Fibroblast of skin of right biceps (primary cell): Measurements from ENCODE around the gene FGD5.

Source experiments
- DNase-seq: peaks from one replicate; pipeline ENCODE4 v3.0.0-alpha.2; 2013

The FGD5 gene

DNA sequence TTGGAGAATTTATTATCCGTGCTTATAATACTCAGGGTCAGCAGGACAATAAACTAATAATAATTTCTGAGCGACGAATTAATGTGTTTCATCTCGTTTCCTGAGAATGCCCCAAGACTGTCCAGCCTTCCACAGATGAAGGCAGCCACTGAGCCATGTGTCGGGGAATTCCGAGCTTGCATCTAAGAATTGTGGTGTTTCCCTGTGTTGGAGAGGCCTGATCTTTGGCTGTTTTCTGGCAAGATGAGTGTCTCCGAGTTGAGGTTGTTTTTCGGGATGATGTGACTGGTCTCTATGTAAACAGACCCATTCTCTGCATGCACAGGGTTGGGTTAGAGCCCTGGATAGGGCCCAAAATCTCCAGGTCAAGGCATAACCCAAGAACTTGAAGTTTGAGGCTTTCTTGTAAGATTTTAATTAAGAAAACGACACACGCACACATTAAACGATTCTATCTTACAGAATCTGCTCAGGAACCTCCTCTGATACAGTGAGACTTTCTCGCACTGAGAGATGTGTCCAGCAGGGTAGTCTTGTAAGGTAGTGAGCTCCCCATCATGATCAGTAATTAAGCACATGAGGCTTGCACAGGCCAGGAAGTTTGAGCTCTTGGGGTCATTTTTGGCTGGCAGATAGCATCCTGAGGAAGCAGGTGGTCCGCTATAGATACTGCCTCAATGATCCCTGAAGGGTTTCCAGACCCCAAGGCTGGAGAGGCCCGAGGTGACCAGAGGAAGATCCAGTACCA, 14.4 kb downstream of the FGD5 start:
- DNase-seq = no peak

DNA sequence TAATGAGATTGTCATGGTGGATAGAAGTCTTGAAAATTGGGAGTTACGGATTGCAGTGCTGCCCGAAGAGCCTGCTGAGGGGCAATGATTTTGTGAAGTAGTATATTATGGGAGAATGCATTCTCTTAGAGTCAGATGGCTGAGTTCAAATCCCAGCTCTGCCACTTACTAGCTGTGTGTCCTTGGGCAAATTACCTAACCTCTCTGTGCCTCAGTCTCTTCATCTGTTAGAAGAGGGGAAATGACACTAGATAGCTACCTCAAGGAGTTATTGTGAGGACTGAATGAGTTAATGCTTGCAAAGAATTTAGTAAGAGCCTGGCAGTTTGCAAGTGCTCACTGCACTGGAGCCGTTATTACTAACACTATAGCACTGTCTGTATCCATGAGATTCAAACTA, 15.4 kb downstream of the FGD5 start:
- no peak for DNase-seq

DNA sequence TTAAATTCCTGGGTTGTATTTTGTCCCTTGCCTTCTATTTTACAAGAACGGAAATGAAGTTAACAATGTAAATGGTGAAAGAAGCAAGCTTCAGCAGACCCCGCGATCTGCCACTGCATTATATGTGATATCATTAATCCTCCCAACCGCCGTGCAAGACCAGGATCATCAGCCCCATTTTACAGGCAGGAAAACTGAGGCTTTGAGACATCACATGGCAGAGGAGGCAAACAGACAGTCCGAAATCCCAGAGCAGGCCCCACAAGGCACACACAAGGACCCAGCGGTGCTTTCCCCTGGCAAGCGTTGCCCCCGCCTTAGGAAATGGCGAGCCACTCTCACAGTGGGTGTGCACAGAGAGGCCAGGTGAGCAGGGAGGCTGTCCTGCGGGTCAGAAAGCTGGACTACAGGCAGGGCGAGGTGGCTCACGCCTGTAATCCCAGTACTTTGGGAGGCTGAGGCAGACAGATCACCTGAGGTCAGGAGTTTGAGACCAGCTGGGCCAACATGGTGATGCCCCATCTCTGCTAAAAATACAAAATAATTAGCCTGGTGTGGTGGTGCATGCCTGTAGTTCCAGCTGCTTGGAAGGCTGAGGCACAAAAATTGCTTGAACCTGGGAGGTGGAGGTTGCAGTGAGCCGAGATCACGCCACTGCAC, 16.2 kb downstream of the FGD5 start:
- DNase-seq = no peak

DNA sequence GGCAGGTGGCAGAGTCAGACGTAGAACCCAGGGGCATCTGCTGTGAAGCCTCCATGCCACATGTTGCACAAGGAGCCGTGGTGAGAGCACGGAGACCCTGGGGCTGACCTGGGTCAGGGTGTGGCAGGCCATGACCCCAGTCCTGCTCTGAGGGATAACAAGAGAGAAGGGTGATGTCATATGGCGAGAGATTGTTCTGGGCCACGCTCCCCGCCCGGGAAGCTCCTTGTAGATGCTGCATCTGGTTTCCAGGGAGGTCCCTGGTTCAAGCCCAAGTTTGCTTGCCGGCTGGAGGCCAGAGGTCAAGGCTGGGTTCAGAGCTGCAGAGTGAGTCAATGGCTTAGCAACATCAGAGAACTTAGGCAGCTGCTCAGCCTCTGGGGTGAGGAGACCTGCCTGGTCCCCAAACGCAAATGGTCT, 17.3 kb downstream of the FGD5 start:
- no peak for DNase-seq

DNA sequence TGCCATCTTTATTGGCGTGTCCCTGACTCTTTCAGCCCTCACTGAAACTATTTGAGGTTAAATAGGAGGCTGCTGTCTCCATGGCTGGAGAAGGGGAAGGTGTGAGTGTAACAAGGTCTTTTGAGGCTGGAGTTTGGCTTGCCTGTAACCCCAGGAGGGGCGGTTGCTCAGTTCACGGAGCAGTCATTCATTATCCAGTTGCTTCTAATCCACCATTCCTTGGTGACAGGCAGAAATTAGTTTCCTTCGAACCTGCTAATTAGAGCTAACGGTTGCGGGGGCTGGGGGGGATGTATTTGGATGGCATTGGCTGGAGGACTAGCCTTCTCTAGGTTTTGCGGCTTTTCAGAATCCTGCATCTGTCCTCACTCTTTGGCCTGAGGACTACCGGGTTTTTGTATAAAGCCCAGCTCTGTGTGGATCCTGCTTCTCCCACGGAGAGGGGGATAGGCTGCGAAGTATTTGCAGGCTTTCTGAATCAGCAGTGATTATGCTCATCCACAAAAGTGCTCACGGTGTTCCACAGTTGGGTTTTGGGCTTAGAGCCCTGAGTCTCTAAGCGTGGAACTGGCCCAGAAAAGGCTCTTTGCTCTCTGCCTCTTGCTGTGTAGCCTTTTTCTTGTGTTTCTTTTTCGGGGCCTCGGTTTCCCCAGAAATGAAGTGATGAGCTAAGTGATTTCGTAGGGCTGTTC, 18.6 kb downstream of the FGD5 start:
- no peak for DNase-seq

DNA sequence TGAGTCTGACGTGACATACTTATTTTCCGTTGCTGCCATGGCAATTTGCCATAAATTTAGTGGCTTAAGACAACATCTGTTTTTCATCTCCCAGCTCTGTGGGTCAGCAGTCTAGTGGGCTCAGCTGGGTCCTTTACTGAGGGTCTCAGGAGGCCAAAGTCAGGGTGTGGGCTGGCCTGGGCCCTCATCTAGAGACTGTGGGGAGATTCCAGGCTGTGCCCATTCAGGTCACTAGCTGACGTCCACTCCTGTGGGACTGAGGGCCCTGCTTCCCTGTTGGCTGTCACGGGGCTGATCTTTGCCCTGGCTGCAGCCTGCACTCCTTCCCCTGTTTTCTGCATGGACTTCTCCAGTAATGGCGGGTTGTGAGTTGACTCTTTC, 19.1 kb downstream of the FGD5 start:
- no peak for DNase-seq

DNA sequence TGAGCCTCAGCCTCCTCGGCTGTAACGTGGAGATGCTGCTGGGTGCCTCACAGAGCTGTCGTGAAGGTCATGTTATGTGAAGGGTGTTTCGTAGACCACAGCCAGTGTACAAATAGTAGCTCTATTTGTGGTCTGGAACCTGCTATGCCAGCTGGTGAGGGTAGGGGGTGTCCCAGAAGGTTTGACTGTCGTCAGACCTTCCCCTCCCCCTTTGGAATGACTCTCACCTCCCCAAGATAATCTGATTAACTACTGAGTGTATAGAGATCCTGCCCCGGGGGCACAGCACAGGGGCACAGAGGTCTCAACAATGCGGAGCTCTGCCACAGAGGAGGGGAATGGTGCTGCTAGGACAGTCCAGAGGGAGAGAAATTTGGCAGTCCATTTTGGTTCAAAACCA, 20.5 kb downstream of the FGD5 start:
- no peak for DNase-seq

DNA sequence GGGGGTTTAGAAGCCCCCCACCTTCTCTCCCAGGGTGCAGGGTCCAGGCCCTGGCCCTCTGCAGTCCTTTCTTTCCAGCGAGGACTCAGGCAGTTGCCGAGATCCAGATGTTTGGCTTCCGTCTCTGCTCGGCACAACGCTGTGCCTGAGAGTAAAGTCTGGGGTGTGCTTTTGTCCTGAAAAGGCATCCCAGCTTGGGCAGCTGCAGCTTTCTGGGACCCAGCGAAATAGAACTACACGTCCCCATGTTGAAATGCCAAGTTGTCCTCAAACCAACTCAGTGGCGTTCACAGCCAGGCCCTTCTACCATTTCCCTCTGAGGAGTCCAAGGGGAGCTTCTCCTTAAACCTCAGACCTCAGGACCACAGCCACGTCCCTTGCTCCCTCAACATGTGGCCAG, 23.1 kb downstream of the FGD5 start:
- no peak for DNase-seq

DNA sequence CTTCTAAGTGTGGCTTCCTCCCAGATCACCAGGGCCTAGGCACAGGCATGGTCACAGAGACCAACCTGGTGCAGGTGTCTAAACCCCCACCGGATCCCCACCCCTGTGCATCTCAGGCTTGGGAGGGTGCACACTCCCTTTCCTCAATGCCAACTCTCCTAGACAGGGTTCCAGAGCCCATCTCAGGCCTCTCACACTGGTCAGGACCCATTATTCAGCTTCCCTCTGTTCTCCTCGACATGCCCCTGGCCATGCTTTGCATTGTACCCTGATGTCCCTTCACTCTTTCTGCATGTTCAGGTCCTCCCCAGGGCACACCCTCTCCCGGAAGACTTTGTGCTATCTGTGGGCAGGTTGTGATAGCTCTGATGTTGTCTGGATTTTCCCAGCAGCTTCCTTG, 23.5 kb downstream of the FGD5 start:
- no peak for DNase-seq

DNA sequence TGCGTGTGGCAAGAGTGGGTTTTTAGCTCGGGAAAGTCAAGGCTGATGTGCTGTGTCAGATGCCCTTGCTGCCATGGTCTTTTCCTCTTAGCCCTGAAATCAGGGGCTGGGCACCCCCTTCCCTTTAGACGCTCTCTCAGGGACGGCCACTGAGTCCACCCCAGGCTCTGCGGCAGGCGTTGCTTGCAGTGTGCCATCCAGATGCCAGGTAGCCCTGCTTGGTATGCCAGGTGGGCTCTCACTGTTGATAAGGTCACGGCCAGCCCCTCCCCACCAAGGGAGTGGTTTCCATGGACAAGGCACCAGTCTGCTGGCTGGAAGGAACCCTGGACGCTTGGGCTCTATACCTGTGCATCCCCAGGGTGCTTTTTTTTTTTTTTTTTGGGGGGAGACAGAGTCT, 24.6 kb downstream of the FGD5 start:
- no peak for DNase-seq

DNA sequence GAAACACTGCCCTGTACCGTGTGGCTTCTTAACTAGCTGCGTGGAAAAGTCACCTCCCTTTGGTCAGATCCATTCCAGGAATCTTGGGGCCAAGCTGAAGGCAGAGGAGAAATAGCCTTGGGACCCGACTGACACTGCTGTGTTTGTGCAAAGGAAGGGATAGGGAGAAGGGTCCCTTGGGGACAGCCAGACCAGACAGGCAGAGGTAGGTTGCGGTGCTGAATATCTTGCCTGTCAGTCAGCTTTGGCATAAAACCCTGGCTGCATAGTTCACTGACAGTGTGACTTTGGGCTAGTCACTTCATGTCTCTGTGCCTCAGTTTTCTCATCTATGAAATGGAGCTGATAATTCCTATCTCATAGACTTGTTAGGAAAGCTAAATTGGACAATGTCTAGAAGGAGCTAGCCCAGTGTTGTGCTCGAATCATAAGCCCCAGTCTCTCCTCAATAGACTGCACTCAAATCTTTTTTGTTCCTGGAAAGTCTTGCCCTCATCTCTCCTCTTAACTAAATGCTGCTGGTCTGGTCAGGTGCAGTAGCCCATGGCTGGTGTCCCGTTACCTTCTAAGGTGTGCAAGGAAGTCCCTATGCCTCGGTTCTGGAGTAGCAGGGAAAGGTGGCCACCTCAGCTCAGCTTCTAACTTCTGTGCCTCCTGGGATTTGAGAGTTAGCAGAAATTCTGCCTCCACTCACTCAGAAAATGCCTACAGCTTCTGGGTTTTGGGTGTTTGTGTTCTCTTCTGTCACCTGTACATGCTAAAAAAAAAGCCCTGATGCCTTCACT, 25.8 kb downstream of the FGD5 start:
- no peak for DNase-seq

DNA sequence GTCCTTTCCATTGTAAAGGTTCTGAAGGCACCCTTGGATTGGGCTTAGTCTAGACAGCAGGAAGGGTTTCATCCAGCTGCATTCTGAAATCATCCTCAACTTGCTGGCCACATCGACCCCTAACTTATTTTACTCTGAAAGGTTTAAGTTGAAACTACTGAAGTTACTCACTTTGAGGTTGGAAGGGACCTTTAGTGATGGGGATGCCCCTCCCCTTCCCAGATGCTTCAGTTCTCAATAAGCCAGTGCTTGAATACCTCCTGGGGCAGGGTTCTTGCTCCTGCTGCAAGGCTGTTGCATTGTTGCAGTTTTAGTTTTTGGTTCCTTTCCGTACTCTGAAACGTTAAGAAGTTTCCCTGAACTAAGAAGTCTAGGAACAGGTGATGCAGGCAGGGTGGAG, 26.4 kb downstream of the FGD5 start:
- no peak for DNase-seq

DNA sequence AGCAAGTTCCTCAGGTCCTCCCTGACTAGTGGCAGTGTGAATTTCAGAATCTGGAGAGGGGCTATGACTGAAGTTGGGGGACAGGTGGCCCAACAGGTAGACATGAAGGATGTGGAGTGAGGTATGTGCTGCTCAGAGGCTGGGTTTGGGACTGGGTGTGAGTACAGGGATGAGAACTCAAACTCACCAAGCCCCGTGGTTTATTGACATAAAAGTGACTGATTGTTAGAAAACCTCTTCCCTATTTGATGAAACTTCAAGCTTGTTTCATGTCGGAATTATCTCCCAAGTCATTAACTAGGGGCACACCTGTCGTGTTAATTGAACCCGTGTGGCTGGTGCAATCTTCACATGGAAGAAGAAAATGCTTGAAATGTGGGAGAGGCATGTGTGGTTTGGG, 27.1 kb downstream of the FGD5 start:
- DNase-seq = no peak

DNA sequence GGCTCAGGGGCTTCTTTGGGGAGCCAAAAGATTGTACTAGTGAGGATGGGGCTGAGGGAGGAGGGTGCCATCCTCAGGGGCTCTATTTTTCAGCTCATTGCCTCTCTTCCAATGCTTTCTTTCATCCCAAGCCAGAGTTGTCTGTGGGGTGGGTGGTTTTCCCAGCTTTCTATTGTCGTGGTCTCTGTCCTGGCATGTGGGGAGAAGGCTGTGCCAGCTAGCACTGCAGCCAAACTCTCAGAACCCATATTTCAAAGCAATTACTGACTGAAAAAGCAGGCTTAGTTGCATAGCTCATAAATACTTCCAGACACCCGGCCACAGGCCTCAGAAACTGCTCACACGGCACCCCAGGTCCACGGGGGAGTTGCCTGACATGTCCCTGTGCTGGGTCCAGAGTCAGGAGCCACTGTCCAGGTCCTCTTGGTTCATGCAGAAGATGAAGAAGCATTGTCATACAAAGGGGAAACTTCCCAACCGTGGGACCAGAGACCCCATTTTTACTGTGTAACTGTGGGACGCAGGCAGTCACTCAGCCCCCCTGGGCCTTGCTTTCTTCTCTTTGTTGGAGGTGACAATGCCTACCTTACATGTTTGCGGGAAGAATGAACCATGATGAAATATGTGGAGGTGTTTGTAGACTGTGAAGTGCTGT, 27.6 kb downstream of the FGD5 start:
- DNase-seq = no peak

DNA sequence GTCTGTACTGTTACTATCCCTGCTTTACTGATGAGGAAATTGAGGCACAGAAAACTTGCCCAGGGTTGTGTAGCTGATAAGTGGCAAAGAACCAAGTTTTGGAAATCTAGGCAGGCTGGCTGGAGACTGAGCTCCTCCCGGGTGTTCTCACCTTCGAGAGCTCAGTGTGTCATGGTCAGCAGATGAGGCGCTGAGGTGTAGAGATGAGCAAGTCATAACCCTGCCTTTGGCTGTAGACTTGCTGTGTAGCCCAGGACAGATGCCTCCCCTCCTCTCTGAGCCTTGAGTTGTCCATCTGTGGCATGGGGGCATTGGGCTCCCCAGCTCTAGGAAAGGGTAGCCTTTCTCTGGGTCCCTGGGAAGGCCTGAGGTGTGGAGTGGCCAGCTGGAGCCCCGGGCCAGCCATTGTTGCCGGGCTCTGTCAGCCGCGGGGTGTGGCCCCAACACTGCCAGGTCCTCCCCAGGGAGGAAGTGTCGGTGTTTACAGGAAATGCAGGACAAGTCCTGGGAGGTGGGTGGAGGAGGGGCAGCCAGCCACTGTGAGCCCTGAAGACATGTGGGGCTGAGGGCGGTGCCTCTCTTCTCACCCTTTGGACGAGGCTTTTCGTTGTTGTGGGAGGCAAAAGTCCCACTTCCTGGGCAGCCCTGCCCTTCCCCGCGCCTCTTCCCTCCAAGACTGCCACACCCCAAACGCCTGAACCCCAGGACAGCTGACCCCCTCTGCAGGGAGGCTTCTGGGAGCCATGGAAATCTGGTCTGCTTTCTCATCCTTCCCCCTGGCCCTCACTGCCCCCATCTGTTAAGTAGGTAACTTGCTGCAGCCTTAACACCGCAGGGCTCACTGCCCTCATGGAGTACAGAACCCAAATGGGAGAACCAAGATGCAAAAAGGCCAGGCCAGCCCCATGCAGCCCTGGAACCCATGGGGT, 29.1 kb downstream of the FGD5 start:
- no peak for DNase-seq

DNA sequence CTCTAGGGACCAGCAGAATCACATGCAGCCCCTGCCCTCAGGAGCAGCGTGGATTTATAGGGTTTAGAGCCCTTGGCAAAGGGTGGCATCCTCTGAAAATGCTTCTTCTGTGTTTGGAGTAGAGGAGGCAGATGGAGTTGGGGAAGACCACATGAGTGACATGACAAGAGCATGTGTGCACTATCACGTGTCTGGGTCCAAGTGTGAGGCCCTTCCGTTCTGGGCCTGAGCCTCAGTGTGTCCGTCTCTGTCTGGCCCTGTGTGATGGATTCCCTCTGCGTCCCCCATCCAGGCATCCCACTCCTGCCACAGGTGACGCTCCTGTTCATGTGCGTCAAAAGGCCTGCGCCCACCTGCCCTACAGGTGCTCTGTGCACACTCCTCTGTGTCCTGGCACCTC, 30.1 kb downstream of the FGD5 start:
- no peak for DNase-seq

DNA sequence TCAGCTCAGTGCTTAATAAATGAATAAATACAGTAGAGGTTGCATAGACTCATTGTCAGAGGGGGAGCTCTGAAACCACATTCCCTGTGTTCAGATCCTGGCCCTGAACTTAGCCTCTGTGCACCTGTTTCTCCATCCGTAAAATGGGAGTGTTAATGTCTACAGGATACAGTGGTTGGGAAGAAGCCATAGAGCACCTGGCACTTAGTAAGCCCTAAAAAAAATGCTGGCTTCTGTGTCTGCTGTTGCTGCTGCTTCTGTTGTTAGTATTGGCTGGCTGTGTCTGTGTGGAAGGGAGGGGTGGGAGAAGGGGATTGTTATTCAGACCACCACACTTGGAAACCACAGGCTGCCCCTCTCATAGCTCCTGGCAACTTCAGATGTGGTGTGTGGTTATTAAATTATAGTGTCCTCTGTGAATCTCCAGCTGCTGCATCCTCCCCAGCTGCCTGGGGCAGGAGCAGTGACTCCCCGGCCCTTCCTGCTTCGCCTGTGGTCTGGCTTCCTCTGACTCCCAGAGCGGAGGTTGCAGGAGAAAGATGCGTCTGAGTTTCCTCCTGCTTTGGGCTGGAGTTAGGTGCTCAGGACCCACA, 31.0 kb downstream of the FGD5 start:
- no peak for DNase-seq

DNA sequence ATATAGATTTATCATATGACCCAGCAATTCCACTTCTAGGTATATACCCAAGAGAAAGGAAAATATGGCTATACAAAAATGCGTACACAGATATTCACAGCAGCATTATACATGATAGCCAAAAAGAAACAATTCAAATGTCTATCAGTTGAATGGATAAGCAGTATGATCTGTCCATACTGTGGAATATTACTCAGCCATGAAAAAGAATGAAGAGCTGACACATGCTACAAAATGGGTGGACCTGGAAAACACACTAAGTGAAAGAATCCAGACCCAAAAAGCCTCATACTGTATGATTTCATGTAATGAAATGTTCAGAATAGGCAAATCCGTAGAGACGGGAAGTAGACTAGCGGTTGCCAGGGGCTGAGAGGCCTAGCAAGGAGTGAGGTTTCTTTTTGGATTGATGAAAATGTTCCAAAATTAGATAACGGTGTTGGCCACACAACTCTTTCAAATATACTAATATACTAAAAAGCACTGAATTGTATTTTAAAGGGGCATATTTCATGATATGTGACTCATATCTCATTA, 33.4 kb downstream of the FGD5 start:
- no peak for DNase-seq

DNA sequence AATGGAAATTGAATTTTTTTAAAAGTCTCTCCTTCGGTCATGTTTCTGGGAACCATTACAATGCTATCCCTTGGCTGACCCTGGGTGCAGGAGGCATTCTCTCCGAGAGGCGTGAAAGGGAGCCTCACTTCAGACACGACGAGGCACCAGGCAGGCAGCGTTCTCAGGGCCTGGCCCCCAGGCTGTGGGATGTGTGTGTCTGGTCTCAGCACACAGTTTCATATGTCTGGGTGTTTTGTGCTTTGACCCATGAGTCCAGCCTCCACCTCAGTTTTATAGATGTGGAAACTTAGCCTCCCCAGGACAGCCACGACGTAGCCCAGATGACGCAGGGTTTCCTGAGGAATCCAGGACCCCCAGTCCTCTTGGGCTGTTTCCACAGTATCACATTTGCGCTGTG, 34.0 kb downstream of the FGD5 start:
- no peak for DNase-seq

DNA sequence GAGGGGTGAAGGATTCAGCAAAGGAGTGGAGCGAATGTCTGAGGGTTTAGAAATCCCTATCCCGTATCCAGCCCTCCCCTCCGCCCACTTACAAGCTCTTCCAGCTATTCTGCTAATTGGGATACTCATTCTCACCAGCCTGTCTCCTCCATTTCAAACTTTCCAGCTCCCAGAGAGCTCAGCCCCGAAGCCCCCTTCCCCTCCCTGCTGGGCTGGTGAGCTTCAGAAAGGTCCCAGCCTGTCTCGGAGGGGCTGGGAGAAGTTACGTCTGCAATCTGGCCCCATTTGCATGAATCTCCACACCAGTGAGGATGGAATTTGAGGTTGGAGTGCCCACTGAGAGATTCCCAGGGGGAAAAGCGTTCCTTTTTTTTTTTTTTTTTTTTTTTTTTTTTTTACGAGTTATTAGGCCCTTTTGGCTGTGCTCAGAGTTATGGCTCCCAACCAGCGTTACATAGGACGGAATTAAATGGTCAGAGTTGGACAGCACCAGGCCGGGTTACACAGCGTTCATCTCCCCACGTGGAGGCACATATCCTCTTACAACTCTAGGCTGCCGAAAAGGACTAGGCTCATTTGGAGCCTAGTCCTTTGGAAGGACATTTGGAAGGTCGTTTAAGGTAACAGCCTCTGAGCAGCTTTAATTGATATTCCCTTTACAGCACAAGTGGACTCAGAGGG, 34.6 kb downstream of the FGD5 start:
- no peak for DNase-seq

DNA sequence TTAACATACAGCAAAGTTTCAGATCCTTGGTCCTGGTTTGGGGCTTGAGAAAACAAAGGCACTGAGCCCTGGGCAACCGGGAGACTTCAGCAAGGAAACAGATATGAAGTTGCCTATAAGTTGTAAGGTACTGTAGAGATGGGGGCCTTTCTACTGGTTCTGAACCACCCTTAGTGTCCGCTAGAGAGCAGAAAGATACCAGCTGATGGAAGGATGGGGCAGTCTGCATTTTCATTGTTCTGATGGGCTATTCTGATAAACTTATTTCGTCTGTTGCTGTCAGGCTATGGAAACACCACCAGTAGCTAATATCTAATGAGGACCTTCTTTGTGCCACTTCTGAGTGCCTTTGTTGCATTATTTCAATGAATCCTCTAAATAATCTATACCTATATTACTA, 38.7 kb downstream of the FGD5 start:
- no peak for DNase-seq
